ENCODE data around the gene ITPRIPL2.

Gene ITPRIPL2

DNA sequence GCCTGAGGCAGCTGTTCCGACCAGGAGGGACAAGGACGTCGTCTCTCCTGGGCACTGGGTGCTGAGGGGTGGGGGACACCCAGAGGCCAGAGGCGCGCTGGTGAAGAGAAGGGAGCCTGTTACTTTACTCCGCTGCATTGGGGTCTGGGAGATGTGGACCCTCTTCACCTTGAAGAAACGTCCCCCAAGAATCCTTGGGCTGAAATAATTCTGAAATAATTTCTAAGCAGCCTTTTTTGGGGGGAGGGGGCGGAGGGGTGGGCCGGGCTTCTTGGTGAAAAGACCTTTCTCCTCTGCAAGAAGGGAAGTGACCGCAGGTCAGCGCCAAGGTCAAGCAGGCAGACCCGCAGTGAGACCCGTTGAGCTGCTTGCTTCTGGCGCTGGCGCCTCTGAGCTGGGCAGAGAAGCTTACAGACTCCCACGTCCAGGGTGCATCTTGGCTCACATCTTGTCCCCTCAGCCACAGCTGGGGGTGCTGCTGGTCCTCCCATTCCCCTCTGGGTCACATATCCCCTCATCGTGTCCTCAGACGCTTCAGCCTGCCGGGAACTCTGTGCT is 55.4 kb downstream of the ITPRIPL2 start:
- DNase-seq (ENCODE audit: low read depth in 1 of 2, low spot score in 1 of 2) = no peak
- no peak for TF ChIP-seq JUND (IDR thresholded peaks at IDR 0.05; ENCODE audit: low read depth)
- in situ Hi-C loops (cut with HindIII; ENCODE audit: low pct_unique_long_range_greater_than_20kb, low sequenced_read_pairs) = no loop called here

GRCh38 chr16:19170043-19170655 is 56.4 kb downstream of the ITPRIPL2 start:
- in situ Hi-C loops (cut with HindIII; ENCODE audit: low pct_unique_long_range_greater_than_20kb, low sequenced_read_pairs) = no loop called here
- TF ChIP-seq JUND (IDR thresholded peaks at IDR 0.05; ENCODE audit: low read depth) = no peak
- no peak for DNase-seq (ENCODE audit: low read depth in 1 of 2, low spot score in 1 of 2)

Measured in T47D (cell line).